Endothelial cell of umbilical vein (primary cell): ENCODE results near the gene SNCAIP. TPM values are rescaled to one million over a fixed set of nuclear protein-coding genes. Genes with fewer than 3 reads are reported as not detected.

Experiments used
- BruUV-seq: library from RNA; stranded (reverse); fragments of 400-500 nt; replicated peaks from 2 replicates; lab custom pipeline; 2021; lab: Mats Ljungman, UMichigan
- CTCF ChIA-PET: fragments of 300-600, 350-600 bp; sonication (Branson Sonifier 250); formaldehyde crosslinking; loops from one replicate; lab custom pipeline; 2021; ENCODE audit warnings: antibody characterized with exemption, inconsistent platforms; lab: Charles Lee
- POLR2A ChIA-PET: fragments of 300-600, 350-600 bp; sonication (Branson Sonifier 250); formaldehyde crosslinking; loops from one replicate; lab custom pipeline; 2021; ENCODE audit warnings: antibody characterized with exemption, inconsistent platforms; lab: Charles Lee
- DNase-seq: peaks from one replicate; pipeline ENCODE4 v3.0.0-alpha.2; 2011; ENCODE audit warnings: low read depth, low spot score
- FAIRE-seq: peaks from 2 replicates; lab custom pipeline; 2011; peaks lifted over from hg19 to GRCh38; lab: Jason Lieb, UNC
- H2AFZ ChIP-seq: 2 replicates; pipeline ENCODE4 v1.6.0; 2012; ENCODE audit warnings: low read depth, low read length, control low read depth, inconsistent platforms
- H3K27ac ChIP-seq: 2 replicates; pipeline ENCODE4 v1.5.1; 2011; ENCODE audit warnings: low read depth, mild to moderate bottlenecking, control low read depth, low read length, moderate library complexity; ENCODE audit not compliant: insufficient read depth
- H3K27me3 ChIP-seq, 2 experiments: 2 replicates each; pipeline versions ENCODE4 v1.6.0 to v1.6.1; 2011; ENCODE audit warnings: low read length in 2 of 2, mixed read lengths in 1 of 2; ENCODE audit not compliant: control insufficient read depth in 2 of 2, insufficient read depth in 2 of 2
- H3K36me3 ChIP-seq, 2 experiments: 2 replicates in 1 of 2; 3 replicates in 1 of 2; pipeline ENCODE4 v1.5.1; 2011; ENCODE audit warnings: low read length in 2 of 2, mild to moderate bottlenecking in 1 of 2, moderate library complexity in 1 of 2; ENCODE audit not compliant: control insufficient read depth in 2 of 2, insufficient read depth in 2 of 2; ENCODE audit errors: extremely low read depth in 1 of 2
- H3K4me1 ChIP-seq: 3 replicates; pipeline ENCODE4 v1.5.1; 2011; ENCODE audit warnings: mild to moderate bottlenecking, low read length; ENCODE audit not compliant: control insufficient read depth, insufficient read depth; ENCODE audit errors: extremely low read depth
- H3K4me2 ChIP-seq: 2 replicates; pipeline ENCODE4 v1.6.1; 2011; ENCODE audit warnings: low read length, control low read depth, mixed read lengths; ENCODE audit not compliant: insufficient read depth
- H3K4me3 ChIP-seq, 3 experiments: fragments of 200-600 bp in 1 of 3; sonication (generic), shearing (Covaris generic) in 1 of 3; replicated peaks in 1 of 3; 2 replicates each; pipeline ENCODE4 v1.5.1; 2011 to 2016; ENCODE audit warnings: control low read depth in 3 of 3, low read length in 3 of 3, mild to moderate bottlenecking in 2 of 3, inconsistent platforms in 1 of 3, low read depth in 1 of 3, moderate library complexity in 1 of 3; ENCODE audit not compliant: insufficient read depth in 1 of 3
- H3K79me2 ChIP-seq: 2 replicates; pipeline ENCODE4 v1.6.0; 2012; ENCODE audit warnings: low read length, inconsistent platforms; ENCODE audit not compliant: control insufficient read depth, insufficient read depth
- H3K9ac ChIP-seq: replicated peaks from 2 replicates; pipeline ENCODE3; 2011; ENCODE audit warnings: low read length, control low read depth; ENCODE audit not compliant: insufficient read depth; ENCODE audit errors: extremely low read depth
- H3K9me1 ChIP-seq: replicated peaks from 3 replicates; pipeline ENCODE4 v1.6.0; 2011; ENCODE audit warnings: mild to moderate bottlenecking, low read length; ENCODE audit not compliant: control insufficient read depth, insufficient read depth; ENCODE audit errors: extremely low read depth
- H3K9me3 ChIP-seq: replicated peaks from 2 replicates; pipeline ENCODE4 v1.5.1; 2012; ENCODE audit warnings: low read length, inconsistent platforms; ENCODE audit not compliant: control insufficient read depth, insufficient read depth
- H4K20me1 ChIP-seq: replicated peaks from 2 replicates; pipeline ENCODE3; 2011; ENCODE audit warnings: mild to moderate bottlenecking, low read length; ENCODE audit not compliant: control insufficient read depth, insufficient read depth; ENCODE audit errors: extremely low read depth
- CTCF ChIP-seq, 2 donors: IDR thresholded peaks; 1 replicate in 1 of 2; 2 replicates in 1 of 2; pipeline ENCODE4 v1.5.1; 2011; ENCODE audit warnings: low read length in 2 of 2, mild to moderate bottlenecking in 2 of 2, moderate library complexity in 2 of 2, control low read depth in 1 of 2, inconsistent platforms in 1 of 2, low read depth in 1 of 2; ENCODE audit not compliant: insufficient read depth in 1 of 2; ENCODE audit errors: extremely low read depth in 1 of 2
- EZH2 ChIP-seq: IDR thresholded peaks from 2 replicates; pipeline ENCODE4 v1.6.1; 2012; ENCODE audit warnings: borderline replicate concordance, low read depth, mild to moderate bottlenecking, moderate library complexity, low read length, inconsistent platforms; ENCODE audit not compliant: severe bottlenecking
- FOS ChIP-seq: IDR thresholded peaks from 2 replicates; pipeline ENCODE4 v1.6.1; 2011; ENCODE audit warnings: mild to moderate bottlenecking, low read length, moderate library complexity, borderline replicate concordance; ENCODE audit not compliant: insufficient read depth
- GATA2 ChIP-seq: IDR thresholded peaks from 2 replicates; pipeline ENCODE4 v1.7.0; 2011; ENCODE audit warnings: low read depth, mild to moderate bottlenecking, moderate library complexity, mixed read lengths, low read length; ENCODE audit not compliant: insufficient read length, insufficient read depth
- JUN ChIP-seq: IDR thresholded peaks from 2 replicates; pipeline ENCODE4 v1.6.1; 2011; ENCODE audit warnings: borderline replicate concordance, low read depth; ENCODE audit not compliant: insufficient read length, insufficient read depth
- MAX ChIP-seq: IDR thresholded peaks from 2 replicates; pipeline ENCODE4 v1.6.1; 2011; ENCODE audit not compliant: insufficient read depth, insufficient read length
- MYC ChIP-seq: IDR thresholded peaks from one replicate; pipeline ENCODE4 v1.6.1; 2011; ENCODE audit warnings: mild to moderate bottlenecking, low read depth, low read length
- POLR2A ChIP-seq: IDR thresholded peaks from 2 replicates; pipeline ENCODE4 v1.6.1; 2012; ENCODE audit warnings: low read depth, mild to moderate bottlenecking, control low read depth, low read length
- POLR2AphosphoS5 ChIP-seq: IDR thresholded peaks from 2 replicates; pipeline ENCODE4 v1.6.1; 2012; ENCODE audit warnings: low read depth, mild to moderate bottlenecking, control low read depth, low read length, moderate library complexity; ENCODE audit not compliant: insufficient read depth
- dilution Hi-C: fragments of 300-500 bp; cut with MboI; formaldehyde crosslinking; loops from one replicate; pipeline ENCODE4 v1.15.0; 2019; ENCODE audit warnings: low sequenced_read_pairs; ENCODE audit not compliant: extremely low pct_ligation_motif_present
- intact Hi-C: fragments of 100-400 bp; cut with micrococcal nuclease; formaldehyde crosslinking; loops from one replicate; pipeline ENCODE4 v1.10.0; 2022
- polyA plus RNA-seq, 4 experiments: library from polyadenylated mRNA; depleted of rRNA in 3 of 4; stranded (reverse) in 3 of 4; unstranded in 1 of 4; fragments of >200 nt; gene quantifications; 2 replicates each; pipeline versions ENCODE4 v1.2.1 to v1.2.3, GENCODE V29; 2011 to 2012; ENCODE audit warnings: missing spikeins in 1 of 4
- total RNA-seq: library from RNA; stranded (reverse); gene quantifications from 2 replicates; pipeline ENCODE4 v1.2.3, GENCODE V29; 2021

Gene SNCAIP
- total and polyA plus RNA-seq, 2 donors (not counting 3 experiments of a cell fraction or from before 2014, with no cell fraction given): 13.1 to 42.0 TPM

GRCh38 chr5:122368510-122369251 lies 56.6 kb downstream of the SNCAIP start:
- no peaks in the 10 kb centered on the region for H3K27me3 ChIP-seq
- DNase-seq (no peak), FAIRE-seq (no peak)
- H2AFZ ChIP-seq: no peak overlapping the region
- POLR2A ChIA-PET: no interaction called here
- H3K9ac ChIP-seq: no peak overlapping the region
- CTCF ChIA-PET: no interaction called here
- H4K20me1 ChIP-seq: no peaks in the 10 kb centered on the region
- H3K9me1 ChIP-seq: no peaks in the 10 kb centered on the region
- H3K9me3 ChIP-seq: no peaks in the 10 kb centered on the region
- dilution Hi-C loops: no loop called here
- intact Hi-C loops: no loop called here
- H3K4me3 ChIP-seq: no peak overlapping the region
- no peak overlapping the region for H3K27ac ChIP-seq
- H3K36me3 ChIP-seq: no peaks in the 10 kb centered on the region
- no peaks in the 10 kb centered on the region for H3K79me2 ChIP-seq
- TF ChIP-seq POLR2A: no peak
- no peak for TF ChIP-seq POLR2AphosphoS5
- TF ChIP-seq MAX: no peak
- TF ChIP-seq GATA2: no peak
- TF ChIP-seq MYC: no peak
- TF ChIP-seq CTCF (IDR thresholded peaks at IDR 0.05; ENCODE audit: extremely low read depth in 1 of 2, insufficient read depth in 1 of 2, low read depth in 1 of 2, low read length in 2 of 2): no peak
- no peak for TF ChIP-seq JUN
- no peak for TF ChIP-seq EZH2
- no peak for TF ChIP-seq FOS
- no TSS peak for BruUV-seq
- no peaks in the 10 kb centered on the region for H3K4me1 ChIP-seq
- H3K4me2 ChIP-seq: no peak overlapping the region
